G401.6 (cell line): Measurements from ENCODE around the gene SCAPER.
"Not testable (repeated sequence)": the region's sequence is repeated elsewhere in the genome, so short reads cannot be mapped to it uniquely, and the experiment has no call there.

Experiments
- FAIRE-seq: peaks from 2 replicates; lab custom pipeline; 2012; peaks lifted over from hg19 to GRCh38; lab: Jason Lieb, UNC

Gene SCAPER

GRCh38 chr15:76913737-76914136, 8.6 kb upstream of the SCAPER start:
- FAIRE-seq = no peak

GRCh38 chr15:76912430-76912829, 7.3 kb upstream of the SCAPER start:
- FAIRE-seq = no peak

DNA sequence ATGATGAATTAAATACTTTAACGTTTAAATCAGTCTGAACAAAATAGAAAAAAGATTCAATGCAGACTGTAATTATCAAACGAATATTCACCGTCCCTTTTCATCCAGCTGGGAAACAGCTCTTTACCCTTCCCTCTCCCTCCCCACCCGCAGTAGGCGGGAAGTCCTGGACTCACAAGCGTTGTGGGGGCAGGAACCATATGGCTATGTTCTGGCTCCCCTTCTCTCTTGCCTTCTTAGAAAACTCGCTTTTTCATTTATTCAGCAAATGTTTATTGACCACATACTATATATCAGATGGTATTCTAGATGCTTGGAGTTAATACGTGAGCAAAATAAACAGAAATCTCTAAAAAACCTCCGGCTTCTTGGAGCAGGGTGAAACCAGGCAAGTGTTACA, 715 bp upstream of the SCAPER start:
- FAIRE-seq = no peak

DNA sequence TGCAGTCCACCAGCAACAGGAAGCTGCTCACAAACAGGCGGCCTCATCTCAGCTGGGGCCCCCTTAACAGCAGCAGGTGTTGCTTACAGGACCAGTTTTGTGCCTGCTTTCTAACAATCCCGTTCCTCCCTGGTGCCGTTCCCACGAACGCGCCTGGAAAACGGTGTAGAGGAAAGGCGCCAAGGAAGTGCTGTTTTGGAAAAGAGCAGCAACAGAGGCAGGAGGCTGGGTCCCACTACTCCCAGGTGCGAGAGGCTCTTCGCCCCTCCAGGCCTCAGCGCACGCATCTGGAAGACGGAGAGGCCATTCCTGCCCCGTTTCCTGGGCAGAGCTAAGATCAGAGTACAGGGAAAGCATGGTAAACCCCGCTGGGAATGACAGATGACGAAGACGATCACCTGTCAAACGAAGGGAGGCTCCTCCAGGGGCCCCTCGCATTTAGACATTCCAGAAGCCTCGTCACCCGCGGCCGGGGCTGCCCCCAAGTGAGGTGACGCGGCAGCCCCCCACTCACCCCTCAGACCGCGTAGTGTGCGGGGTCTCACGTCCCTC, 603 bp downstream of the SCAPER start:
- no peak for FAIRE-seq

- no peak for FAIRE-seq
These were observed 1.9 kb downstream of the SCAPER start for GRCh38 chr15:76903251-76903681.

- FAIRE-seq = no peak
These were observed 3.2 kb downstream of the SCAPER start for GRCh38 chr15:76901965-76902364.

GRCh38 chr15:76899931-76900310, 5.2 kb downstream of the SCAPER start:
- not testable (repeated sequence) for FAIRE-seq

DNA sequence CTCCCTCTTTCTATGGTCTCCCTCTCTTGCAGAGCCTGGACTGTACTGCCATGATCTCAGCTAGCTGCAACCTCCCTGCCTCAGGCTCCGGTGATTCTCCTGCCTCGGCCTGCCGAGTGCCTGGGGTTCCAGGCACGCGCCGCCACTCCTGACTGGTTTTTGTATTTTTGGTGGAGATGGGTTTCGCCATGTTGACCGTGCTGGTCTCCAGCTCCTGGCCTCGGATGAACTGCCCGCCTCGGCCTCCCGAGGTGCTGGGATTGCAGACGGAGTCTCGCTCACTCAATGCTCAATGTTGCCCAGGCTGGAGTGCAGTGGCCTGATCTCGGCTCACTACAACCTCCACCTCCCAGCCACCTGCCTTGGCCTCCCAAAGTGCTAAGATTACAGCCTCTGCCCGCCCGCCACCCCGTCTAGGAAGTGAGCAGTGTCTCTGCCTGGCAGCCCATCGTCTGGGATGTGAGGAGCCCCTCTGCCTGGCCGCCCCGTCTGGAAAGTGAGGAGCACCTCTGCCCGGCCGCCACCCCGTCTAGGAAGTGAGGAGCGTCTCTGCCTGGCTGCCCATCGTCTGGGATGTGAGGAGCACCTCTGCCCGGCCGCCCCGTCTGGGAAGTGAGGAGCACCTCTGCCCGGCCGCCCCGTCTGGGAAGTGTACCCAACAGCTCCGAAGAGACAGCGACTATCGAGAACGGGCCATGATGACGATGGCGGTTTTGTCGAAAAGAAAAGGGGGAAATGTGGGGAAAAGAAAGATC, 5.8 kb downstream of the SCAPER start:
- not testable (repeated sequence) for FAIRE-seq

DNA sequence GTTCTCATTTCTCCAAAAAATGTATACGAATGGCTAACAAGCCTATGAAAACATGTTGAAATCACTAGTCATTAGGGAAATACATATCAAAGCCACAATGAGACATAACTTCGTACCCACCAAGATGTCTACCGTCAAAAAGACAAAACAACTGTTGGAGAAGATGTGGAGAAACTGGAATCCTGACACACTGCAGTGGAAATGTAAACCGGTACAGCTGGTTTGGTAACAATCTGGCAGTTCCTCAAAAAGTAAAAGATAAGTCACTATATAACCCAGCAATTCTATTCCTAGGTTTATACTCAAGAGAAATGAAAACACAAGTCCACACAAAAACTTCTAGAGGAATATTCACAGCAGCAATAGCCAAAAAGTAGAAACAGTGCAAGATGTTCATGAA, 7.0 kb downstream of the SCAPER start:
- no peak for FAIRE-seq

DNA sequence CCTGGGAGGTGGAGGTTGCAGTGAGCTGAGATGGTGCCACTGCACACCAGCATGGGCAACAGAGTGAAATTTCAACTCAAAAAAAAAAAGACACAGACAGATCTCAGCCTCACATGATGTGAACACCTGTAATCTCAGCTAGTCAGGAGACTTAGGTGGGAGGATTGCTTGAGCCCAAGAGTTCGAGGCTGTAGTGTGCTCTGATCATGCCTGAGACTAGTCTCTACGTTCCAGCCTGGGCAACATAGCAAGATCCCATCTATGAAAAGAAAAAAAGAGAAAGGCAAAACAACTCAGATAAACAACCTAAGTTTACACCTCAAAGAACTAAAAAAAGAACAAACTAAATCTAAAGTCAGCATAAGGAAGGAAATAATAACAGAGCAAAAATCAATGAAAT, 11.0 kb downstream of the SCAPER start:
- no peak for FAIRE-seq

- not testable (repeated sequence) for FAIRE-seq
These were observed 12.3 kb downstream of the SCAPER start for GRCh38 chr15:76892836-76893235.

DNA sequence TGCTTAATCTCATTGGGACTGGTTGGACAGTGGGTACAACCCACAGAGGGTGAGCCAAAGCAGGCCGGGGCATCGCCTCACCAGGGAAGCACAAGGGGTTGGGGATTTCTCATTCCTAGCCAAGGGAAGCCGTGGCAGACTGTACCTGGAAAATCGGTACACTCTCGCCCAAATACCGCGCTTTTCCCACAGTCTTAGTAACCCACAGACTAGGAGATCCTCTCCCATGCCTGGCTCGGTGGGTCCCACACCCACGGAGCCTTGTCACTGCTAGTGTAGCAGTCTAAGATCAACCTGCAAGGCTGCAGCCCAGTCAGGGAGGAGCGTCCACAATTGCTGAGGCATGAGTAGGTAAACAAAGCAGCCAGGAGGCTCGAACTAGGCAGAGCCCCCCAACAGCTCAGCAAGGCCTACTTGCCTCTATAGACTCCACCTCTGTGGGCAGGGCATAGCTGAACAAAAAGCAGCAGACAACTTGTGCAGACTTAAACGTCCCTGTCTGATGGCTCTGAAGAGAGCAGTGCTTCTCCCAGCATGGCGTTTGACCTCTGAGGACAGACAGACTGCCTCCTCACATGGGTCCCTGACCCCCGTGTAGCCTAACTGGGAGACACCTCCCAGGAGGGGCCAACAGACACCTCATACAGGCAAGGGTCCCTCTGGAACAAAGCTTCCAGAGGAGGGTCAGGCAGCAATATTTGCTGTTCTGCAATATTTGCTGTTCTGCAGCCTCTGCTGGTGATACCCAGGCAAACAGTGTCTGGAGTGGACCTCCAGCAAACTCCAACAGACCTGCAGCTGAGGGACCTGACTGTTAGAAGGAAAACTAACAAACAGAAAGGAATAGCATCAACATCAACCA, 17.6 kb downstream of the SCAPER start:
- not testable (repeated sequence) for FAIRE-seq

GRCh38 chr15:76885212-76885611, 19.9 kb downstream of the SCAPER start:
- FAIRE-seq = no peak

GRCh38 chr15:76875911-76876310, 29.2 kb downstream of the SCAPER start:
- no peak for FAIRE-seq

DNA sequence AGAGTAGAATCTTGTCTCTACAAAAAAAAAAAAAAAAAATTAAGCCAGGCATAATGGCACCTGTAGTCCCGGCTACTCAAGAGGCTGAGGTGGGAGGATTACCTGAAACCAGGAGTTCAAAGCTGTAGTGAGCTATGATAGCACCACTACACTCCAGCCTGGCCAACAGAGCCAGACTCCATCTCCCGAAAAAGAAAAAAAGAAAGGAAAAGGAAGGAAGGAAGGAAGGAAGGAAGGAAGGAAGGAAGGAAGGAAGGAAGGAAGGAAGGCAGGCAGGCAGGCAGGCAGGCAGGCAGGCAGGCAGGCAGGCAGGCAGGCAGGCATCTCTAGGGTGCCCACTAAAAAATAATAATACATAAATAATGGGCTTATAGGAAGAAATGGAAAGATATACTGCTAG, 32.1 kb downstream of the SCAPER start:
- not testable (repeated sequence) for FAIRE-seq

DNA sequence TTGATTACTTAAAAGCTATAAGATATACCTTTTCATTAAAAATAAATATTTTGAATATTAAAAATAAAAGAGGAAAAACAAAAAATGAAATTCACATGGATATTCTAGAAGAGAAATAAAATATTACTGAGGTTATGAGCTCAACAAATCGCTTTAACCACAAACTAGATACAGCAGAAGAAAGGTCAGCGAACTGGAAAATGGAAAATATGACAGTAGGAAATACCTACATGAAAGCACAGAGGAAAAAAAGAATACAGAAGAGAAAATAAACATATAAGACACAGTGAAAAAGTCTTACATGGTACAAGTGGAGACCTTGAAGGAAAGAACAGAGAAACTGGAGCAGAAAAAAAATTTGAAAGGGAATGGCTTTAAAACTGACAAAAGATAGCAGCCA, 33.2 kb downstream of the SCAPER start:
- no peak for FAIRE-seq

DNA sequence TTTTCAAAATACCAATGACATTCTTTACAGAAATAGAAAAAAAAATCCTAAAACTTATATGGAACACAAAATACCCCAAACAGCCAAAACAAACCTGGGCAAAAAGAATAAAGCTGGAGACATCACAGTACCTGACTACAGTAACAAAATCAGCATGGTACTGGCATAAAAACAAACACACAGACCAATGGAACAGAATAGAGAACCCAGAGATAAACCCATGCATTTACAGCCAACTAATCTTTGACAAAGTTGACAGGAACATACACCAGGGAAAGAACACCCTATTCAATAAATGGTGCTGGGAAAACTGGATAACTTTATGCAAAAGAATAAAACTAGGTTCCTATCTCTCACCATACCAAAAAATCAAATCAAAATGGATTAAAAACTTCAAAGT, 36.4 kb downstream of the SCAPER start:
- no peak for FAIRE-seq

GRCh38 chr15:76866716-76867321, 38.3 kb downstream of the SCAPER start:
- peak; percentile 96 for FAIRE-seq

GRCh38 chr15:76866008-76866407, 39.1 kb downstream of the SCAPER start:
- FAIRE-seq = no peak

- no peak for FAIRE-seq
These were observed 39.6 kb downstream of the SCAPER start for GRCh38 chr15:76865548-76865991.

- FAIRE-seq = no peak
These were observed 40.6 kb downstream of the SCAPER start for GRCh38 chr15:76864586-76864985.

GRCh38 chr15:76863693-76864092, 41.4 kb downstream of the SCAPER start:
- FAIRE-seq = no peak

GRCh38 chr15:76863123-76863522, 42.0 kb downstream of the SCAPER start:
- no peak for FAIRE-seq
